SH-SY5Y (cell line): ENCODE results near the gene IFT172.

ENCODE experiments used
- GATA2 ChIP-seq: IDR thresholded peaks from 2 replicates; pipeline ENCODE4 v1.6.1; 2011; ENCODE audit warnings: mild to moderate bottlenecking, low read depth, low read length
- GATA3 ChIP-seq: IDR thresholded peaks from 2 replicates; pipeline ENCODE4 v1.6.1; 2011; ENCODE audit warnings: low read depth, mild to moderate bottlenecking, low read length, moderate library complexity

Gene IFT172

GRCh38 chr2:27496357-27497287, 7.1 kb upstream of the IFT172 start, which contains the start of gene GCKR:
TSS of gene GCKR (plus strand) at chr2:27496839. CDS start at chr2:27496905, 66 bp downstream.
- no peak for TF ChIP-seq GATA3
- TF ChIP-seq GATA2 = no peak

GRCh38 chr2:27495840-27496356, 6.4 kb upstream of the IFT172 start:
- TF ChIP-seq GATA3 = no peak
- TF ChIP-seq GATA2 = no peak

DNA sequence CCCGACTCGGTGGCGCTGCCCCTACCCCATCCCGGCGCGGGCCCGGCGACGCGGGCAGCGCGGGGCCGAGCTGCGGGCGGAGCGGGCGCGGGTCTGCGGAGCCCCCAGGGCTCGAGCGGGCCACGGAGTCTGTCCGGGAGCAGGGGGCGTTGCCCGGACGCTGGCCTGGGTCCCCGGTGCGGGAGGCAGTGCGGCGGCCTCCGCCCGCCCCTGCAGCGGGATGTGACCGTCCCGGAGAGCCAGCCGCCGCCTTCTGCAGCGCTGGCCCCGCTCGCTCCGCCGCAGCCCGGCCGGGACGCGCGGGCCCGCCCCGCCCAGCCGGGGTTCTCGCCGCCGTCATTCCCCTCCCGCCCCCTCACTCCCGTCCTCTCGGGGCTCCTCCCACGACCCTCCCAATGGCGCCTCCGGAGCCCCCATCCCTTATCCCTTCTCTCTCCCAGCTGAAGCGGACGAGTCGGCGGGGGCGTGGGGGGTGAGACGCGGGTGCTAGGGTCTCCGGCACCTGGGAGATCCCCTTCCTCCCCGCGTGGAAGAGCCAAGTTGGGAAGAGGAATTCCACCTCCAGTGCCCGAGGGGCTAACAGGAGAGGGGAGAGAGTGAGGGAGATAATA, 5.5 kb upstream of the IFT172 start, which contains the start of gene FNDC4:
Gene FNDC4, minus strand, starts transcription at position 257 of the 611 bp plus-strand sequence. CDS start 521 bp downstream, outside the sequence.
- no peak for TF ChIP-seq GATA2
- no peak for TF ChIP-seq GATA3

- no peak for TF ChIP-seq GATA3
- TF ChIP-seq GATA2 = no peak
Observed at GRCh38 chr2:27494284-27494943, 4.9 kb upstream of the IFT172 start.

GRCh38 chr2:27493948-27494283, 4.4 kb upstream of the IFT172 start:
- TF ChIP-seq GATA3 = no peak
- no peak for TF ChIP-seq GATA2

DNA sequence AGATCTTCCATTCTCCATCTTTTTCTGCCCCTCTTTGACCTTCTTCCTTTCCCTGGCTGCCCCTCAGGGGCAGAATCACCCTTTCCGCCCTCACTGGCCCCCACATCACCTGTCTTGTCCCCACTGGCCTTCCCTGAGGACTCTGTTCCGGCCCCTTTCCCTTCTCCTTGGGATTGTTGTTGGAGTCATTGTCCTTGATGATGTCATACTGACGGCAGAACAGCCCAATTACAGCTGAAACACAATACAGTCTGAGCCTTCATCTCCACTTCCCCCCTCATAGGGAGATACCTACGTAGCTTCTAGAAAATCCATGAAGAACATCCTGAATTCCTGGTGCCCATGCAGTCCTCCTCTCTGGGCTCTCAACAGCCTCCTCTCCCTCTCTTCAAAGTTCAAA, 3.0 kb upstream of the IFT172 start:
- TF ChIP-seq GATA3 = no peak
- no peak for TF ChIP-seq GATA2

DNA sequence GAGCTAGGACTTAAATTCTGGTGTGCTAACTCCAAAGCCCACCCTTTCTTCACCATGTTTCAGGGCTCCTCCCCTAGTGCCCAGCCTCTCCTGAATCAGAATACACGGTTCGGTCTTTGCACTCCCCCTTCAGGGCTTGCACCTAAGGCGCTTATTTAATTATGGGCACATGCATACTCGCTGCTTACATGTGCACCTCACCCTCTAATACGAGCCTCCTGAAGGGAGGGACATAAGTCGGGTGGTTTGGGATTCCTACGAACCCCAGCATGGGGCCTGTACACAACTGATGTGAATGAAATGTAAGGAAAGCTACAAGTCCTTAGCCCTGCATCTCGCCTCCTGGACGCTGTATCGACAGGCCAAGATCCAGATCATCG, 435 bp downstream of the IFT172 start:
- TF ChIP-seq GATA3 = no peak
- no peak for TF ChIP-seq GATA2

DNA sequence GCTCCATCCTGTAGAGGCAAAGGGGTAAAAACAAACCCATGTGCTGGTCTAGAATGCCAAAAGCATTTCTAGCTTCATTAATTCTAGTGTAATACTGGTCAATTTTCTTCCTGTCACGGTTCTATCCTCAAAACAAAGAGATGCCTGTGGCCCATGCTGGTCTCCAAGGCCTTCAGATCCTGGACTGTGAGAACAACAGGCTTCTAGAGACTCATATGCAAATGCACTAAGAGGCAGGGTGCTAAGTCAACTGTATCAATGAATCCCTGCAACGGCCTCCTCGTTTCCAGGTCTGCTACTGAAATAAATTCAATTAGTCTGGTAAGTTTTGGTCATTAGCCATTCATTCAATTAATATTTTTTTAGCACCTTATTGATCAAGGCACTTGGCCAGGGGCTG, 4.0 kb downstream of the IFT172 start:
- TF ChIP-seq GATA3 (no peak), GATA2 (no peak)

GRCh38 chr2:27471961-27472360, 17.6 kb downstream of the IFT172 start:
- TF ChIP-seq GATA2 (no peak), GATA3 (no peak)

DNA sequence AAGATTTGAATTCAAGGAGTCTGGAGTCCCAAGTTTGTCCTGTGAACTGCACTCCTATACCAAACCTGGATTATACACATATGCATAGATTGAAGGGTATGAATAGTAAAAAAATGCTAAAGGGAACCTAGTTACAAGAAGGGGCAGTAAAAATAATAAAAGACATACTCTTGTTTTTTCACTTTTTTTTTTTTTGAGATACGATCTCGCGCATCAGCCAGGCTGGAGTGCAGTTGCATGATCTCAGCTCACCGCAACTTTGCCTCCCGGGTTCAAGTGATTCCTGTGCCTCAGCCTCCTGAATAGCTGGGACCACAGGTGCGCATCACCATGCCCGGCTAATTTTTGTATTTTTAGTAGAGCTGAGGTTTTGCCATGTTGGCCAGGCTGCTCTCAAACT, 25.1 kb downstream of the IFT172 start:
- TF ChIP-seq GATA3 (no peak), GATA2 (no peak)

GRCh38 chr2:27461118-27461517, 28.4 kb downstream of the IFT172 start:
- TF ChIP-seq GATA3 (no peak), GATA2 (no peak)

GRCh38 chr2:27453968-27454367, 35.6 kb downstream of the IFT172 start:
- TF ChIP-seq GATA2 (no peak), GATA3 (no peak)

GRCh38 chr2:27451095-27451494, 38.4 kb downstream of the IFT172 start:
- no peak for TF ChIP-seq GATA3
- no peak for TF ChIP-seq GATA2

DNA sequence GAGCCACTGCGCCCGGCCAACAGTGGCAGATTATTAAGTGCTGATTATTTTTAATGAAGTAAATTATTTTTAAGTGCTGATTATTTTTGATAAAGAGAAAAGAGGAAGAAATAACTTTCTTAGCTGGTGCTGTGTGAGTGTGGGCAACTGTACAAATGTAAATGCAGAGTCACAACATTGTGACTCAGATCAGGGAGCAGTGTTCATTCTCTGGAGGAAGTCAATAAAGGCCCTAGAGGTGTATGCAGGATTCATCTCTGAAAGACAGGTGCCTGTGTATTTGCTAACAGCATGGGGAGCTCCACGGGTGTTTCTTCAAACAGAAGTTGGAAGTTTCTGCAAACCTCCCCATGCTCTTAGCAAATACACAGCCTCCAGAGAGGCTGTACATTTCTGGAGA, 41.2 kb downstream of the IFT172 start:
- no peak for TF ChIP-seq GATA3
- no peak for TF ChIP-seq GATA2
